Ishikawa (cell line): Measurements from ENCODE around the gene SORT1.

ENCODE experiments used
- CEBPB ChIP-seq: IDR thresholded peaks from 2 replicates; pipeline ENCODE4 v1.6.1; 2012
- EP300 ChIP-seq: IDR thresholded peaks from 2 replicates; pipeline ENCODE4 v1.6.1; 2012; ENCODE audit warnings: borderline replicate concordance
- NFIC ChIP-seq: IDR thresholded peaks from 2 replicates; pipeline ENCODE4 v1.6.1; 2012
- RAD21 ChIP-seq: IDR thresholded peaks from 2 replicates; pipeline ENCODE4 v1.6.1; 2012; ENCODE audit warnings: low read depth
- REST ChIP-seq: IDR thresholded peaks from 2 replicates; pipeline ENCODE4 v1.6.1; 2012; ENCODE audit warnings: low read depth, mild to moderate bottlenecking
- TEAD4 ChIP-seq: IDR thresholded peaks from 2 replicates; pipeline ENCODE4 v1.6.1; 2012
- TF ChIP-seq, protein P1 (sequence below): IDR thresholded peaks from 2 replicates; pipeline ENCODE4 v1.6.1; 2012

DNA sequence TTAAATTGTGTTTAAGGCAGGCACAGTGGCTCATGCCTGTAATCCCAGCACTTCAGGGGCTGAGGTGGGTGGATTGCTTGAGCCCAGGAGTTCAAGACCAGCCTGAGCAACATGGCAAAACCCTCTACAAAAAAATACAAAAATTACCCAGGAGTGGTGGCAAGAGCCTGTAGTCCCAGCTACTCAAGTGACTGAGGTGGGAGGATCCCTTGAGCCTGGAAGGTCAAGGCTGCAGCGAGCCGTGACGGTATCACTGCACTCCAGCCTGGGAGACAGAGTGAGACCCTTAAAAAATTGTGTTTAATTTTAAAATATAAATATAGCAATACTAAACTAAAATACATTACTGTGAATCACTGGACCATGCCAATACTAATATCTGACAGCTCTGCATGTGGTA, 42.8 kb downstream of the SORT1 start:
- TF ChIP-seq, protein P1, sequence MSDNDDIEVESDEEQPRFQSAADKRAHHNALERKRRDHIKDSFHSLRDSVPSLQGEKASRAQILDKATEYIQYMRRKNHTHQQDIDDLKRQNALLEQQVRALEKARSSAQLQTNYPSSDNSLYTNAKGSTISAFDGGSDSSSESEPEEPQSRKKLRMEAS = no peak
- TF ChIP-seq TEAD4 = no peak
- no peak for TF ChIP-seq EP300
- no peak for TF ChIP-seq CEBPB
- TF ChIP-seq RAD21 = no peak
- no peak for TF ChIP-seq NFIC
- no peak for TF ChIP-seq REST
